HepG2 (cell line): ENCODE measurements around the gene PCYT2. TPM values are rescaled to one million over a fixed set of nuclear protein-coding genes. Genes with fewer than 3 reads are reported as not detected.

Source experiments
- ATF7-NPFF ChIP-seq: sonication (generic); formaldehyde crosslinking; IDR thresholded peaks from 2 replicates; pipeline ENCODE4 v1.8.1; 2023; ENCODE audit warnings: mild to moderate bottlenecking, low read depth, missing genetic modification reagents, moderate library complexity
- FOXA3 ChIP-seq: IDR thresholded peaks from 2 replicates; pipeline ENCODE4 v1.6.1; 2016; ENCODE audit warnings: missing genetic modification reagents, missing compliant biosample characterization
- GLI4 ChIP-seq: sonication (generic); formaldehyde crosslinking; IDR thresholded peaks from 2 replicates; pipeline ENCODE4 v1.5.1; 2020; ENCODE audit warnings: missing genetic modification reagents, mild to moderate bottlenecking, moderate library complexity, borderline replicate concordance
- KDM6A ChIP-seq: IDR thresholded peaks from 2 replicates; pipeline ENCODE4 v1.6.1; 2016; ENCODE audit warnings: low read depth
- LBX2 ChIP-seq: sonication (generic); formaldehyde crosslinking; IDR thresholded peaks from 2 replicates; pipeline ENCODE4 v1.5.0; 2020; ENCODE audit warnings: missing genetic modification reagents, mild to moderate bottlenecking, borderline replicate concordance
- MBNL3 ChIP-seq: fragments of 250-450 bp; sonication (Bioruptor Pico); conservative IDR thresholded peaks from 2 replicates; pipeline ENCODE4 v1.8.0; 2022; ENCODE audit warnings: mild to moderate bottlenecking, inconsistent platforms
- NFKB2 ChIP-seq: sonication (generic); formaldehyde crosslinking; IDR thresholded peaks from 2 replicates; pipeline ENCODE4 v1.4.0; 2020; ENCODE audit warnings: missing genetic modification reagents, borderline replicate concordance
- RARA ChIP-seq: IDR thresholded peaks from 2 replicates; pipeline ENCODE4 v1.6.1; 2016; ENCODE audit warnings: missing genetic modification reagents, missing compliant biosample characterization
- RARG ChIP-seq: sonication (generic); formaldehyde crosslinking; IDR thresholded peaks from 2 replicates; pipeline ENCODE4 v1.4.0; 2020; ENCODE audit warnings: low read depth, mild to moderate bottlenecking, missing genetic modification reagents
- RBFOX2 ChIP-seq: fragments of 200-400 bp; formaldehyde crosslinking; IDR thresholded peaks from 2 replicates; pipeline ENCODE4 v1.6.1; 2017; ENCODE audit warnings: low read depth, mild to moderate bottlenecking, low read length
- RFXAP ChIP-seq: sonication (generic); formaldehyde crosslinking; IDR thresholded peaks from 2 replicates; pipeline ENCODE4 v1.4.0; 2020; ENCODE audit warnings: missing genetic modification reagents, borderline replicate concordance
- RXRB ChIP-seq: IDR thresholded peaks from 2 replicates; pipeline ENCODE4 v1.6.1; 2016; ENCODE audit warnings: borderline replicate concordance, missing genetic modification reagents, missing compliant biosample characterization
- SNAPC2 ChIP-seq: sonication (generic); formaldehyde crosslinking; IDR thresholded peaks from 2 replicates; pipeline ENCODE4 v1.8.1; 2022; ENCODE audit warnings: mild to moderate bottlenecking, missing genetic modification reagents
- STAT5B ChIP-seq: sonication (generic); formaldehyde crosslinking; IDR thresholded peaks from 2 replicates; pipeline ENCODE4 v1.4.0; 2020; ENCODE audit warnings: missing genetic modification reagents
- TEF ChIP-seq: sonication (generic); formaldehyde crosslinking; IDR thresholded peaks from 2 replicates; pipeline ENCODE4 v1.5.0; 2020; ENCODE audit warnings: missing genetic modification reagents
- TGIF2 ChIP-seq: IDR thresholded peaks from 2 replicates; pipeline ENCODE4 v1.6.1; 2016; ENCODE audit warnings: control low read depth, missing compliant biosample characterization
- YEATS2 ChIP-seq: sonication (generic); formaldehyde crosslinking; IDR thresholded peaks from 2 replicates; pipeline ENCODE4 v1.4.0; 2020; ENCODE audit warnings: missing genetic modification reagents, borderline replicate concordance
- ZBTB33 ChIP-seq: sonication (generic); formaldehyde crosslinking; IDR thresholded peaks from 2 replicates; pipeline ENCODE4 v1.4.0; 2020; ENCODE audit warnings: missing genetic modification reagents
- ZC3H13 ChIP-seq: sonication (generic); formaldehyde crosslinking; IDR thresholded peaks from 2 replicates; pipeline ENCODE4 v1.8.1; 2023; ENCODE audit warnings: mild to moderate bottlenecking, missing genetic modification reagents, moderate library complexity
- ZNF101 ChIP-seq: sonication (generic); formaldehyde crosslinking; IDR thresholded peaks from 2 replicates; pipeline ENCODE4 v1.4.0; 2020; ENCODE audit warnings: mild to moderate bottlenecking, low read depth, missing genetic modification reagents, borderline replicate concordance
- ZNF121 ChIP-seq: sonication (generic); formaldehyde crosslinking; IDR thresholded peaks from 2 replicates; pipeline ENCODE4 v1.5.0; 2020; ENCODE audit warnings: mild to moderate bottlenecking, missing genetic modification reagents
- ZNF235 ChIP-seq: sonication (generic); formaldehyde crosslinking; IDR thresholded peaks from 2 replicates; pipeline ENCODE4 v1.8.1; 2023; ENCODE audit warnings: mild to moderate bottlenecking, missing genetic modification reagents, borderline replicate concordance
- ZNF335 ChIP-seq: sonication (generic); formaldehyde crosslinking; IDR thresholded peaks from 2 replicates; pipeline ENCODE4 v1.4.0; 2020; ENCODE audit warnings: missing genetic modification reagents
- ZNF354B ChIP-seq: sonication (generic); formaldehyde crosslinking; IDR thresholded peaks from 2 replicates; pipeline ENCODE4 v1.8.0; 2022; ENCODE audit warnings: mild to moderate bottlenecking, missing genetic modification reagents
- ZNF441 ChIP-seq: sonication (generic); formaldehyde crosslinking; IDR thresholded peaks from 2 replicates; pipeline ENCODE4 v1.7.0; 2021; ENCODE audit warnings: missing genetic modification reagents, borderline replicate concordance
- ZNF784 ChIP-seq: sonication (generic); formaldehyde crosslinking; IDR thresholded peaks from 2 replicates; pipeline ENCODE4 v1.5.1; 2020; ENCODE audit warnings: missing genetic modification reagents, mild to moderate bottlenecking, borderline replicate concordance
- ZNF788 ChIP-seq: sonication (generic); formaldehyde crosslinking; IDR thresholded peaks from 2 replicates; pipeline ENCODE4 v1.5.0; 2020; ENCODE audit warnings: mild to moderate bottlenecking, missing genetic modification reagents, borderline replicate concordance
- ZNF816 ChIP-seq: sonication (generic); formaldehyde crosslinking; IDR thresholded peaks from 2 replicates; pipeline ENCODE4 v1.8.0; 2022; ENCODE audit warnings: missing genetic modification reagents, mild to moderate bottlenecking, borderline replicate concordance
- ZSCAN30 ChIP-seq: sonication (generic); formaldehyde crosslinking; IDR thresholded peaks from 2 replicates; pipeline ENCODE4 v1.5.0; 2020; ENCODE audit warnings: mild to moderate bottlenecking, missing genetic modification reagents
- polyA plus RNA-seq, 8 experiments: library from polyadenylated mRNA; depleted of rRNA in 3 of 8; stranded (reverse) in 7 of 8; unstranded in 1 of 8; fragments of >200 nt; fragmentation: Illumina TruSeq in 4 of 8; extraction: Trizol in 4 of 8; gene quantifications; 2 replicates each; pipeline versions ENCODE4 v1.2.1 to v1.2.3, GENCODE V29; 2011 to 2016; ENCODE audit warnings: low read depth in 4 of 8, missing spikeins in 1 of 8, mixed read lengths in 1 of 8; ENCODE audit not compliant: insufficient read depth in 1 of 8
- total RNA-seq, 5 experiments: library from RNA; depleted of rRNA; stranded (reverse); fragments of >200 nt; fragmentation: Illumina TruSeq; extraction: Trizol; gene quantifications; 2 replicates each; pipeline ENCODE4 v1.2.3, GENCODE V29; 2016; ENCODE audit warnings: low read depth in 1 of 5

PCYT2 gene
- total and polyA plus RNA-seq, 2 of the 13 experiments (the other 11 are each of a cell fraction or from before 2014, with no cell fraction given): 147 to 297 TPM

- no peak for TF ChIP-seq ZNF784 (CRISPR knock-in tag)
- peak; percentile 56 for TF ChIP-seq ZBTB33
- no peak for TF ChIP-seq KDM6A (CRISPR knock-in tag)
- TF ChIP-seq ZSCAN30: no peak
- TF ChIP-seq RARA (CRISPR knock-in tag): no peak
- TF ChIP-seq YEATS2 (CRISPR knock-in tag): no peak
- TF ChIP-seq MBNL3: no peak
- no peak for TF ChIP-seq ZNF788 (CRISPR knock-in tag)
- no peak for TF ChIP-seq NFKB2 (CRISPR knock-in tag)
- no peak for TF ChIP-seq ZNF335
- TF ChIP-seq ATF7-NPFF: no peak
- TF ChIP-seq STAT5B (CRISPR knock-in tag): 0 out of 2 replicates have a peak, but pooled peaks have one; percentile 43
- no peak for TF ChIP-seq ZNF101 (CRISPR knock-in tag)
- TF ChIP-seq FOXA3 (CRISPR knock-in tag): no peak
- peak; percentile 13; the same call in 1 of the 2 replicates for TF ChIP-seq RBFOX2
- 0 out of 2 replicates have a peak, but pooled peaks have one; percentile 8 for TF ChIP-seq ZNF235
- TF ChIP-seq SNAPC2 (CRISPR knock-in tag): peak; percentile 73; the same call in 1 of the 2 replicates
- TF ChIP-seq GLI4 (CRISPR knock-in tag): no peak
- TF ChIP-seq LBX2: no peak
- TF ChIP-seq ZNF441: no peak
- no peak for TF ChIP-seq ZNF354B (CRISPR knock-in tag)
- no peak for TF ChIP-seq RXRB (CRISPR knock-in tag)
- TF ChIP-seq RFXAP: no peak
- no peak for TF ChIP-seq TGIF2 (CRISPR knock-in tag)
- TF ChIP-seq ZC3H13: peak; percentile 83
- TF ChIP-seq ZNF121 (CRISPR knock-in tag): no peak
- TF ChIP-seq ZNF816 (CRISPR knock-in tag): no peak
- TF ChIP-seq TEF (CRISPR knock-in tag): no peak
- no peak for TF ChIP-seq RARG (CRISPR knock-in tag)
Measured at GRCh38 chr17:81903415-81903831, 7.8 kb downstream of the PCYT2 start (continued).
